GM15510 (cell line): ENCODE measurements around the gene RAPH1.

Source experiments
- POLR2A ChIP-seq: IDR thresholded peaks from 3 replicates; pipeline ENCODE4 v1.6.1; 2011; ENCODE audit warnings: borderline replicate concordance; ENCODE audit not compliant: insufficient read length; ENCODE audit errors: extremely low read depth

The RAPH1 gene

GRCh38 chr2:203462308-203462707, 72.8 kb downstream of the RAPH1 start:
- no peak for TF ChIP-seq POLR2A

DNA sequence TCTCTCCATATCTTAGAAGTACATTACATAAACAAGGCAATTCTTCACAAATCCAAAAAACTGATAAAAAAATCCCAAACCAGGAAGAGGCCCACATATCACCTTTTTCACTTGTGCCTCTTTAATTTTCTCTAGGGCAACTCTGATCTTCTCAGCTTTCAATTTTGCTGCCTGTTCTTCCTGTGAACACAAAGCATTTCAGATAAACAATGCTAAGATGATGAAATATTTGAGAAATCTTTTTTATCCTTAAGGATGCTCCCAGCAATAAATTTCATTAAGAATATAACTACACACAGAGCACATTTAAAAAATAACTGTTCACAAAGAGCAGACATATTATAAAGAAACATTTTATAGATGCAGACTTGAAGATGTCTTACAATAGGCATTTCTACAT, 73.4 kb downstream of the RAPH1 start:
- no peak for TF ChIP-seq POLR2A

DNA sequence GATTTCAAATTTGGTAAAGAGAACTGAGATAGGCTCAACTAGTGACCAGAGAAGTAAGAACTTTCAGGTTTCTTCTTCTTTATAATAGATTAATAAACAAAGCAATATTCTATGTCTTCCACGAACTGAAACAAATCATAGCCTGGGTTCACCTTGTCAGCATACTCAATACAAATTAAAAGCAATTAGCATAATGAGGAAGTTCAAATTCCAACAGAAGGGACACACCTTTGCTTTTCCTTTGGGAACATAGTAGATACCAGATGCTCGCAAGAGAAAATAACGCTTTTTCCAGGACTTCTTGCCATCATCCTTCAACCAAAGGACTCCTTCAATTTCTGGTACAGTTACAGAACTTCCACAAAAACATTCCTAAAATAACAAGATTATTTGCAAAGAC, 79.9 kb downstream of the RAPH1 start:
- no peak for TF ChIP-seq POLR2A

DNA sequence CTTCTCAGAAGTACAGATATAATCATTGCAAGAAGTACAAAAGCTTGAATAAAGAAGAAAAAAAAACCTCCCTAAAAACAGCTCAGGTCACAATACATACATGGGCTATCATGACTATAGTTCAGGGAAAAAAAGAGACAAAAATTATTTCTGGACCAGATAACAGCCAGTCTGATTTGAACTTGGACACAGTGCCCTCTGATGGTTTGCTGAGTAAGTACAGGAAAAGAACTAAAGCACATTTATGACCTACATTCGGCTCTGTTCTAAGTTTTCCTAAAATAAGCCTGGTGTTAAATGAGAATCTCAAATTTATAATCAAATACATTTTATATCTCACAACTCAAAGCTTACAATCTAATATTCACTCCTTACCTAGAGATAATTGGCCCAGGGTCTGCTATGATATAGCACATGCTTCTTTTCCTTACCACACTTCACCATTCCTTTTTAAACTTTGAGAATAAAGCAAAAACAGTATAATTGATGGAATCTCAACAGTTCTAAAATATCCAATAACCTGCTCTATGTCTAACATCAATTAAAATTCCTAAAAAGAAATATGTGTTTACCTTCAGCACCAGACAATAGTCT, 81.1 kb downstream of the RAPH1 start:
- TF ChIP-seq POLR2A = no peak

- TF ChIP-seq POLR2A = no peak
Measured at GRCh38 chr2:203451689-203452088, 83.4 kb downstream of the RAPH1 start.

GRCh38 chr2:203451011-203451410, 84.1 kb downstream of the RAPH1 start:
- TF ChIP-seq POLR2A = no peak

- TF ChIP-seq POLR2A = no peak
Measured at GRCh38 chr2:203450561-203450960, 84.5 kb downstream of the RAPH1 start.

DNA sequence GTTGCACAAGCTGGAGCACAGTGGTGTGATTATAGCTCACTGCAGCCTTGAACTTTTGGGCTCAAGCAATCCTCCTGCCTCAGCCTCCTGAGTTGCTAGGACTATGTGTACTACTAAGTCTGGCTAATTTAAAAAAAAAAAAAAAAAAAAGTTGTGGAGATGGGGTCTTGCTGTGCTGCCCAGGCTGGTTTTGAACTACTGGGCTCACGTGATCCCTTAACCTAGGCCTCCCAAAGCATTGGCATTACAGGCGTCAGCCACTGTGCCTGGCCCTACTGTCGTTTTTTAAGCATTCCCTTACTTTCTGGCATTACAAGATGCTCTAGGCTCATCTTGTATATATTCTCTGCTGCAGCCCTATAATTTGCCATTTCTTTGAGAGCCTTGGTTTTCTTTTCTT, 88.3 kb downstream of the RAPH1 start:
- no peak for TF ChIP-seq POLR2A

DNA sequence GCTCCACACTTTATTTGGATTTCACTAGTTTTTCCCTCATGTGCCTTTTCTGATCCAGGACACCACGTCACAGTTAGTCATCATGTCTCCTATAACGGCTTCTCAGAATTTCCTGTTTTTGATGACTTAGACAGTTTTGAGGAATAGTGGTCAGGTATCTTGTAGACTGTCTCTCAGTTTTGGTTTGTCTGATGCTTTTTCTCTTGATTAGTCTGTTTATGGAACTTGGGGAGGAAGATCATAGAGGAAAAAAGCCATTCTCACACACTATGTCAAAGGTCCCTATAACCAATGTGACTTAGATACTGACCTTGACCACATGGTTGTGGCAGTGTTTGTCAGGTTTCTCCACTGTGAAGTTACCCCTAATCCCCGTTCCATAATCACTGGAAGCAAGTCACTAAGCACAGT, 89.0 kb downstream of the RAPH1 start:
- TF ChIP-seq POLR2A = no peak

DNA sequence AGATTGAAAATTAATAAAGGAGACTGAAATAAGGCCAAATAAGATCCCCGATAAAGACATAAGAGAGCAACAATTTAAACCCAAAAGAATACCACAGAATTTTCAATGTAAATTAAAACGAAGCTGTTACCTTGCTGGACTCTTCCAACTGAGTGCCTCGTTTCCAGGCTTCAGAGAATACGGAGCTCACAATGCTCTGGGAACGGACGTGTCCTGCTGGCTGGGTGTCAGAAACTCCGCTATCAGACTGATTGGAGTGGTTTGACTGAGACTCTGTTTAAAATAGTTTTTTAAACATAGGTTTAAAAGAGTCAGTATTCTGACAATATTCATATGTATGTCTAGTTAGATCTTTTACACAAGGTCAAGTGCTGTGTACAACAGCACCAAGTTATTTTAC, 90.4 kb downstream of the RAPH1 start:
- TF ChIP-seq POLR2A = no peak

DNA sequence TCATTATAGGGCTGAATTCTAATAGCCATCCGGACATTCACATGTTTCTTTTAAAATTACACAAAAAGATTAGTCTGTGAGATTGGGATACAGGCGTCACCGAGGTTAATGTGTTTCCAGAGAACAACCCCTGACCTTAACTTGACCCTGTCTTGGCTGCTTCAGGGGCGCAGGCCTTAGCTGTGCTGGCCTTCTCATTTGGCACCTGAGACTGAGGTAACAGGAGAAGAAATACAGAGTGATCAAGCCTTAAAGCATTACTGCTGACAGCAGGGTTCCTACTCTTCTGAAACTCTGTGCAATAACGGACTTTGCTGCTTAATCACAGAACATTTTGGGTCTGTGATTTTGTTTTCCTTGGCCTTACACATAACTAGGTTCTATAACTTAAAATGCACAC, 92.6 kb downstream of the RAPH1 start:
- TF ChIP-seq POLR2A = no peak

- TF ChIP-seq POLR2A = no peak
Measured at GRCh38 chr2:203441463-203441862, 93.6 kb downstream of the RAPH1 start.

DNA sequence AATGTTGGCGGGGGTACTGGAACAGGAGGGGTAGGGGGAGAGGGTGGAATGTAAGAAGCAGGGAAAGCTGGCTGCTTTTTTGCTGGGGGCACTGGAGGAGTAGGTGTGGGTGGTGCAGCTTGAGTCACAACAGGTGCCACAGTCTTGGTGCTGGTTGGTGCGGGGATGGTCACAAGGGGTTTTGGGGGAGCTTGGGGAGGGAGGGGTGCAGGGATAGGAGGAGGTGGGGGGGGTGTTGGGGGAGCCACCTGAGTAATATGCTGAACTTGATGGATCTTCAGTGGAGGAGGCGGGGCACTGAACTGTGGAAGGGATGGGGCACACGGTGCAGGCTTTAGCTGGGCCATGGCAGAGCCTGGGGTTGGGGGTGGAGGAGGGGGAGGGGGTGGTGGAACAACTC, 94.4 kb downstream of the RAPH1 start:
- TF ChIP-seq POLR2A = no peak

- TF ChIP-seq POLR2A = no peak
Measured at GRCh38 chr2:203438528-203438927, 96.6 kb downstream of the RAPH1 start.

GRCh38 chr2:203437511-203437910, 97.6 kb downstream of the RAPH1 start:
- no peak for TF ChIP-seq POLR2A

- no peak for TF ChIP-seq POLR2A
Measured at GRCh38 chr2:203436496-203436895, 98.6 kb downstream of the RAPH1 start.

DNA sequence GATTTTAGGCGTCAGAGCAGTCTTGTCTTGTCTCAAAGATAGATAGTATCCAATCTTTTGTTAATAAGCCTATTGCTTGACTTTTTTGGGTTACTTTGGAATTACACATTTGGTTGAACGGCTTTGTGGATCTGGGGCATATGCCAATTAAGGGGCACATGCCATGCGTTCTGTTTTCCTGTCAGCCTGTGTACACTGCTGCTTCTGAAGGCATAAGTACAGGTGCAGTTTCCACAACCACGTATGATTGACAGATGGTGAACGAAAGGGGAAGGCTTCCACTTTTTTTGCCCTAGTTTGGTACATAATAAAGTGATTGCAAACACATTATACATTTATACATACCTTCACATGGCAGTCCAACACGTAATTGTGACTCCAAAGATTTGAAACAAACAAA, 102.3 kb downstream of the RAPH1 start:
- TF ChIP-seq POLR2A = no peak
